GM19397 (cell line): ENCODE results near the gene MAP4K4.

Experiments used
- ATAC-seq: cut with Tn5 transposase; IDR thresholded peaks from one replicate; pipeline ENCODE4 v1.9.1; 2021; ENCODE audit warnings: mild to moderate bottlenecking, moderate library complexity; ENCODE audit not compliant: unreplicated experiment

Gene MAP4K4

DNA sequence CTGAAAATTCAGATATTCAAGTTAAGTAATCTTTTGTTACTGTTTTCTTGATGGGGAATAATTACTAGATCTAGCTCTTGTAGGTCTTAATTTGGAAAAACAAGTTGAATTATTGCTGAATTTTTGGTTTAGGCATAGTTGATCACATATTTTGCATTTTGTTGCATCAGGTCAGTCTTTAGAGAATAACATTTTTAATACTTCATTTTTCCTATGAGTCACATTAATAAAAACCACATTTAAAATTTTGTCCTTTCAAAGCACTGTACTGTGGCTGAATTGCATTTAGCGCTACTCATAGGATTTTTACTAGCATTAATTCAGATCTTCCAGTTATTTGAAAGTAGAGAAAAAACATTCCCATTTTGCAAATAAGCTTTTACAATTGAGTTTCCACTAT, 23.2 kb downstream of the MAP4K4 start:
- ATAC-seq: no peak

DNA sequence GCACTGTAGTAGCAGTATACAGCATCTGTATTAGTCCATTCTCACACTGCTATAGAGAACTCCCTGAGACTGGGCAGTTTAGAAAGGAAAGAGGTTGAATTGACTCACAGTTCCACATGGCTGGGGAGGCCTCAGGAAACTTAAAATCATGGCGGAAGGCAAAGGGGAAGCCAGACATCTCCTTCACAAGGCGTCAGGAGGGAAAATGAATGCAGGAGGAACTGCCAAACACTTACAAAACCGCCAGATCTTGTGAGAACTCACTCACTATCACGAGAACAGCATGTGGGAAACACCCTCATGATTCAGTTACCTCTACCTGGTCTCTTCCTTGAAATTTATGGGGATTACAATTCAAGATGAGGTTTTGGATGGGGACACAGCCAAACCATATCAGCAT, 25.4 kb downstream of the MAP4K4 start:
- no peak for ATAC-seq

DNA sequence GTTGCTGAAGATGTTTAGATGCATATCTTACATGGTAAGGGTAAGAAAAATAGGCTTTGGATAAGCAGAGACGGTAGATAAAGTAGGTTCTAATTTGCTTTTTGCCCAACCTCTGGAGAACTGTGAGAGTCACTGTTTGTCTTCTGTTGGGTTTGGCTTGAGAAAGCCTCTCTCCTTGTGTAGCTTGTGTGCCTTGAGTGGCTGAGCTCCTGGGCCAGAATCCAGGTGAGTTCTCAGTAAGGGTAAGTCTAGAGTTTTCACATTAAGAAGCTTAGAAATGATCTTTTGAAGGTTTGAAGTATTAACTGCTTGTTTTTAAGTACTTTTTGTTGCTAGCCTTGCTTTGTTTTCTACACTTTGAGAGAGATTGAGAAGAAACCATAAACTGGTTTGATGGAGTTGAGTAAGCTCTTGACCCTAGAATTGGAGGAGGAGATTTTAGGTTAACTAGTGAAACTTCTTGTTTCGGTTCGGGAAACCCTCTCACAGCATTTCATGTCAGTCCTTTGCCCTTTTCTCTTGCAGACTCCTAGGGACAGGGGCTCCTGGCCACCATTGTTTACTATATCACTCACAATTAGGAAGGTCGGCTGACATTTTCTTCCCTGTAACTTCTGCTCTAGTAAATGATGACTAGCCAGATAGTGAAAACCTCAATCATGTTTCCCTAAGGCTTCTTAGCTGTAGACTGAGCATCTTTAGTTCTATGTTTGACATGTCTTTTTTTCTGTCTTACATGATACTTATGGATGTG, 26.0 kb downstream of the MAP4K4 start:
- ATAC-seq: no peak

DNA sequence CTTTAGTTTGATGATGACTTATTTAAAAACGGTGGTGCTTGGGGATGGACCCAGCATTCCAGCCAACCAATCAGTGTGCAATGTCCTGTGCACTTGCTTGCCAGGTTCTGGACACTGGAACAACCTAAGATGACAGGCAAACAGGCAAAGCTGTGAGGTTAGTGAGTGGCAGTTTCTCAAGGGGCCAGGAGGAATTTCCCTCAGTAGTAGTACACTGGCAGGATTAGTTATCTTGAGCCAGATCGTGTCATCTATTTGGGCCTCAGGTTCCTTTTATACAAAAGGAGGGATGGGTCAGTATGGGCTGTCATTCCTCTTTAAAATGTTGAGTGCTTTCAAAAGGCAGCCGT, 26.6 kb downstream of the MAP4K4 start:
- ATAC-seq: no peak

DNA sequence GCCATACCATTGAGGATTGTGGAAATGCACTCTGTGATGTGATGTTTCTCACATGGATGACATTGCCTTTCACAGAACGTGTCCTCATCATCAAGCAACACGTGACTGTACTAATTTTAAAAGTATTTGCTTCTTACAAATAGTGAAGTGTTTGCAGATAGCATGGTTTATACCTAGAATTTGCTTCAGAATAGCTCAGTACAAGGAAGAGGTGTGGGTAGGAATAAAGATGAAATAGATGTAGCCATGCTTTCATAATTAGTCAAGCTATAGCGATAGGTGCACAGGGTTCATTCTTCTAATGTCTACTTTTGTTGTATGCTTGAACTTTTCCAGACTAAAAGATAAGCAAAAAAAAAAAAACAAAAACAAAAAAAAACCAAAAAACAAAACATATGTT, 27.5 kb downstream of the MAP4K4 start:
- ATAC-seq: no peak

DNA sequence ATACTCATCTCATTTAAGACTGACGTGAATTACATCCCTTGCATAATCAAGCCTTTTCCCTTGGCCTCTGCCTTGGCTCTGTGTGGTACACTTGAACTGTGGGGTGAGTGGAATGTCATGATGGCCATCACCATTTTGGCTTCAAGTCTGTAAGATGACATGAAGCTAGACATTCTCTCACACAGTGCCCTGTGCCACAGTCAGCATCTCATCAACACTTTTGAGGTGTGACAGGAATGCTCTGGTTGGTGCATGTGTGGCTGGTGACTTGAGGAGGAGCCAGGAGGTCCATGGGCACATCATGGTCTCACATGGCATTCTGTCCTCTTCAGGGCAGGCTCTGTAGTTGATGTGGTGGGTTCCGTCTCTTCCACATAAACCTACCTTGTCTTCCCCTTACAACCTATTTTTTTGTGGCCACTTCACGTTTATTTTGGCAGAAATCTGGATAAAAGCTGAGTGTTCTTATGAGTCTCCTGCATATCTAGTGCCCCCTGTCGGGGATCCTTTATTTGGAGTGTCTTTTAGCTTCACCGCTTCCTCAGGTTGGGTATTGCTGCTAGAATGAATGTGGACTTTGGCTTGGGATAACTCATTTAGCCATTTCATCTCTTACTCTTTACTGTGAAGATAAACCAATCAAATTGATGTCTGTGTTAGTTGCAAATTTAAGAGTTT, 28.1 kb downstream of the MAP4K4 start:
- ATAC-seq: no peak

DNA sequence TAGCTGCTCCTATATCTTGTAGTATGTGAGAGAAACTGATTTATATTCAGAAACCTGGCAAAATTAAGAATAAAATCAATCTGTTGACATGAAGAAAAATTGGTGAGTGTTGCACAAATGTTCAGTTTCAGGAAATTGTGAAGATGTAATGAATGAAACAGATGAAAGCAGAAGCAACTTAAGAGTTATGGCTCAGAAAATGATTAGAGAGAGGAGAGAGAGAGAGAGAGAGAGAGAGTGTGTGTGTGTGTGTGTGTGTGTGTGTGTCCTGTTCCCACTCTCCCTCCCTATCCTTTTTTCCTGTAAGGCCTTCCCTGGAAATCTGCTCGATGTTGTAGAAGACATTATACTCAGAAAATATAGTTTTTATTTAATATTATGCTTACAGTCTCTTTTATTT, 31.4 kb downstream of the MAP4K4 start:
- ATAC-seq: no peak

DNA sequence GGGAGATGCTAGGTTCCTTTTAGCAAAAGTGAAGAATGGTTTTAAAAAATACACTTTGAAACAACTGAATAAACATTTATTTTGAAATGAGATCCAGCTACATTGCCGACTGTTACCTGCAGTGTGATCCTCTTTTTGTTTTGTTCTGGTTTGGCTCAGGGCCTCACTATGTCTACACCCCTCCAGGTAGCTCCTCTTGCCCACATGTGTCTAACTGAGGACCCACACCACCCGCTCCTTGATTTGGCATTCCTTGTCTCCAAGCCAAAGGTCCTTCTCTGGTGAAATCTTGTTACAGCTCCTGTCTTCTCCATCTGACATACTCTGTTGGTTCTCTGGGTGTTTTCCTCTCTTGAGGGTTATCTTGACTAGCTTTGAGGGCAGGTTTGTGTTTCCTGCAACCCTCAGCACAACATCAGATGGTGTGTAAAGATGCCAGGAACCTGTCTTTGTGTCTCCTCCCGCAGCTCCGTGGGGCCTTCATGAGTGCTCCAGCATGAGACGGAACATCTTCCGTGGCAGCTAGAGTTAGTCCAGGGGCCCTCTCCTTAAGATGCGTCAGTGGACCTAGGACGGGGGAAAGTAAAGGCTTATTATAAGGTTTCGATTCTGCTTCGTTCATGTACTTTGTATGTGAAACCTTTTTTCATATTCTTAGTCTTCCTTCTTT, 32.1 kb downstream of the MAP4K4 start:
- ATAC-seq: no peak

DNA sequence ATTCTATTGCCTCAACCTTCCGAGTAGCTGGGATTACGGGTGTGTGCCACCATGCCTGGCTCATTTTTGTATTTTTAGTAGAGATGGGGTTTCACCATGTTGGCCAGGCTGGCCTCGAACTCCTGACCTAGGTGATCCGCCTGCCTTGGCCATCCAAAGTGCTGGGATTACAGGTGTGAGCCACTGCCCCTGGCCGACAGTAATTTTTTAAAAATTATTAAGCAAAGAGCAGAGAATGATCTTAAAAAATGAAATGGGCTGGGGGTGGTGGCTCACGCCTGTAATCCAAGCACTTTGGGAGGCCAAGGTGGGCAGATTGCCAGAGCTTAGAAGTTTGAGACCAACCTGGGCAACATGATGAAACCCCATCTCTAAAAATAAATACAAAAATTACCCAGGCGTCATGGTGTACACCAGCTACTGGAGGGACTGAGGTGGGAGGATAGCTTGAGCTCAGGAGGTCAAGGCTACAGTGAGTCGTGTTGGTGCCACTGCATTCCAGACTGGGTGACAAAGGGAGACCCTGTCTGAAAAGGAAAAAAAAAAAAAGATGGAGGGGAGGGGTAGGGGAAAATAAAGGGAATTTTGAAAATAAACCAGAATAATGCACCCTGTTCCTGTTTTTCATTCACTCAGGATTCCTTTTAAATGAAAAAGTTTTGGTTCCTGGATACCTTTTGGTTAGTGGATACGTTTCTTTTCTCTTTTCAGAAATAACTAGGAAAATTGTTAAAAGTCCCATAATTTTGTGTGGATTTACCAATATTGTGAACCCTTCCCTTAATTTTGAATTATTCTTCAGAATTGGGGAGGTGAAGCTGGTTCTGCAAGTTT, 33.9 kb downstream of the MAP4K4 start:
- no peak for ATAC-seq

DNA sequence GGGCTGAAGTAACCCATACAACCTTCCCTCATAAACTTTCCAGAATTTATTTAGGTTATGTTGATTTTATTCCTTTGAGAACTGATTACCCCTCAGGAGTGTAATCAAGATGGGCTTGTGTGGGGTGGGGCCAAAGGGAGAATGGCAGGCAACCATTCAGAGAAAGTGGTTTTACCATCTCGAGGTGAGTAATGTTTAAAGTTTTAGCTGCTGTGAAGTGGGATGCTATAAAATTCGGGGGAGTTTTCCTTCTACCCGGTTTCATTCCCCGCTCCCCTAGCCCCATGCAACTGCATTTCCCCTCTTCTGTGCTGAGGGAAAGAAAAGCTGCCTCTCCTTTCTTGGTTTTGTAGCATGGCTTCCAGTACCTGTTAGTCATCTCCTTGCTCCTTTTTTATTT, 34.7 kb downstream of the MAP4K4 start:
- no peak for ATAC-seq

DNA sequence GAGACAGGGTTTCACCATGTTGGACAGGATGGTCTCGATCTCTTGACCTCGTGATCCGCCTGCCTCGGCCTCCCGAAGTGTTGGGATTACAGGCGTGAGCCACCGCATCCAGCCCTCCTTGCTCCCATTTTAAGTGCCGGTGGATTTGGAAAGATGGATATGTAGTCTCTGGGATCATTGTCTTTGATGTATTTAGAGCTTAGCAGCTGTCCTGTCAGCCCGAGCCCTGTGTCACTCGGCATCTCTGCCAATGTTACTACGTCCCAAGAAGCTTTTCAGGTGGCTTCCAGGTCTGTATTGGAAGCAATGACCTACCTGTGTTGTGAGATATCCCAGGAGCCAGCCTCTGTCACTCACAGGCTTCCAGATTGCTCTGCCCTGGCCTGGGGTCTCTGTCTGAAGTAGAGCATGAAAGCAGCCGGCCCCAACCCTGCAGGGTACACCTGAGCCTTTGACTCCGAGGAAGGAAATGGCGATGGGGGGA, 35.3 kb downstream of the MAP4K4 start:
- no peak for ATAC-seq

DNA sequence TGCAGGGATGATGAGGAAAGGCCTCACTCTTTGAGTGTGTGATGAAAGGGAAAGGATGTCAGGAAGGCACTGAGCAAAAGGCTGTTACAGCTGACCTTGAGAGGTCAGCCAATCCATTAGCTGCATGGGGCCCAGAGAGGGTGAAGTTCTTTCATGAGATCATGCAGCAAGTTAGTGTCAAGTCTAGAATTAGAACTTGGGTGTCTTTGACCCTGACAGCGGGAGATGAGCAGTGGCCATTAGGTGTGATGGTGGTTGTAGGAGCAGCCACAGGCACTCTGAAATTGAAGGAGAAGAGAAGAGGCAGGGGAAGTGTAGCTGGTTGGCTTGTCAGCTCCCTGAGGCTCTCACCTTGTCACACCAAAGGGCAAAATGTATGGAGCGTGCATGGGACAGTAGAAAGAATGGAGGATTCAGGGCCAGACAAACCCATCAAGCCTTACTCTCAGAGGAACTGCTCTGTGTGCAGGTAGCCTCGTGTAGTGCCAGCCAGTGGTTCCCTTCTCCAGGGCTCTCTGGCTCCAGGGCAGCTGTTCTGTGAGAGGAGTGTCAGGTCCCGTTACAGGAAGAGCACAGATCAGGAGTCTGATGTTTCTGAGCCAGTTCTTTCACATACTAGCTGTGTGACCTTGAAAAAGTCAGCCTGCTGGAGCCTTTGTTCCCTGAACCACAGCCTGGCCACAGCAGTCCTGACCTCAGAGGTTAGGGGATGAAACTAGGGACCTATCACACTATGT, 35.9 kb downstream of the MAP4K4 start:
- ATAC-seq: no peak

DNA sequence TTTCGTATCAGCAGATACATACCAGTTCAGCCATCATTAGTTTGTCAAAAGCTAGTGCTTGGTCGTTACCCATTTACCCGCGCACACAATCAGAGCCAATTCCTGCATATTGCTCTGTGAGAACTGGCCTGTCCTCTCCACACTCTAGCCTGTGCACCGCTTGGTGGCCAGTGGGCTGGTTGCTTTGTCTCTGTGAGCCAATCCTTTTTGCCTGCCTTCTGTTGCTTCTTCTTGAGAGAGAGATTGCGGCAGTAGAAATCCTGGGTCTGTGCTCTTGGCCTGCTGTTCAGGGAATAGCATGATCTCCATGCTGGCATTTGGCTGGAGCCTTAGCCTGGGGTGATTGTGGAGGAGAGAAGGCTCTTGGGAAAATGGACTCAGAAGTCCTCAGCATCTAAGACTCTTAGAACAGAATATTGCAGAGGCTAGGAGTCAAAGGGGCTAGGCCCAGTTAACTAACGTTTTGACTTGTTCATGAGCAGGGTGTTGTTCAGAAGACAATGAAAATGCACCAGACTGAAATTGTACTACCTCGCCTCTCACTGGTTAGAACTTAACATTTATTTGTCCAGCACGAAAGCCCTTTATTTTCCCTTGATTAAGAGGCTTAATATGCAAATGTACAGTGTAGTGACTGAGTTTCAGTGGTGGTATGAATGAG, 37.1 kb downstream of the MAP4K4 start:
- ATAC-seq: no peak

DNA sequence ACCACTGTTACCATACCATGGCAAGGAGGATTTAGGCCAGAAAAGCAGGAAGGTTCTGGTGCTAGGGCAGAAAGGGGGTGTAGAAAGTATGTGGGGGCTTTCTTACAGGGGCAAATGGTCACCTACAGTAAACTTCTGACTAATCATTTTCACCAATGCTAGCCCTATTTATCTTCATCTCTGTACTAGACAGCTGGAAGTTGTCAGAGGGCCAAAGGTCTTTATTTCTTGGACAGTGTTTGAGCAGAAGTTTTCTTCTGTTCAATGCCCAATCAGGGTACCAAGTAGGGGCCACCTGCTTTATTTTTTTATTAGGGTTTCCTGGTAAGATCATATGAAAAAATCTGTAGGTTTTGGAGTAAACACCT, 37.6 kb downstream of the MAP4K4 start:
- ATAC-seq: no peak

DNA sequence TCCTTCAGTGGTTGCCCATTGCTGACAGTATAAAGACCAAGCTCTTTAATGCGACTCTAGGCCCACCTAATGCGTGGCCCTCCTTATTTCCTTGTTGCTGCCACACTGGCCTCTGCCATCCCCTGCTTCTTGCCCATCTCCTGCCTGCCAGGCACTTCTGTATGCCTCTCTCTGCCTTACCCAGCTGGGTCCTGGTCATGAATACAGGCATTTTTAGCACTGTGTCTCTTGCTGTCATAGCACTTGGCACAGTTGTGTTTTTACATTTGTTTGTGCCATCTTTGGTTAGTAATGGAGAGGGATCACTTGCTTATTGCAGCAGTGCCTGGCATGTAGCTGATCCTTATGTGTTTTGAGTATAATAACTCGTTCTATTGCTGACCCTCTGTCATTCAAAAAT, 38.7 kb downstream of the MAP4K4 start:
- ATAC-seq: no peak

DNA sequence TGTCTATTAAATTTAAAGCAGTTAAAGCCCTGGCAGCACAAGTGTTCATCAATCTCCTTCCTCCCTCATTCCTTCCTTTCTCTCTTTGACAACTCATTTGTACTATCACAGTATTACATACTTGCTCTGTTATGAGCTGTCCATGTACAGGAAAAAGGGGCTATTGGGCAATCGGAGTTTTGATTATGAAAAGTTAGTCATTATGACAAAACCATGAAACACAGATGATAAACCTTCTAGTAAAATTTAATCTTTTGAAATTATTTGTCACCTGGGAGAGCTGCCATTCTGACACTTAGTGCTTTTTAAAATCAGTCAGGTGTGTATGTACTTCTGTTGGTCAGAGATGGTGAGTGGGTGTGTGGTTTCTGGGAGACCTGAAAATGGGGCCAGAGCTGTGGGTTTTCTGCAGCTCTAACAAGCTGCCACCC, 39.4 kb downstream of the MAP4K4 start:
- ATAC-seq: no peak

DNA sequence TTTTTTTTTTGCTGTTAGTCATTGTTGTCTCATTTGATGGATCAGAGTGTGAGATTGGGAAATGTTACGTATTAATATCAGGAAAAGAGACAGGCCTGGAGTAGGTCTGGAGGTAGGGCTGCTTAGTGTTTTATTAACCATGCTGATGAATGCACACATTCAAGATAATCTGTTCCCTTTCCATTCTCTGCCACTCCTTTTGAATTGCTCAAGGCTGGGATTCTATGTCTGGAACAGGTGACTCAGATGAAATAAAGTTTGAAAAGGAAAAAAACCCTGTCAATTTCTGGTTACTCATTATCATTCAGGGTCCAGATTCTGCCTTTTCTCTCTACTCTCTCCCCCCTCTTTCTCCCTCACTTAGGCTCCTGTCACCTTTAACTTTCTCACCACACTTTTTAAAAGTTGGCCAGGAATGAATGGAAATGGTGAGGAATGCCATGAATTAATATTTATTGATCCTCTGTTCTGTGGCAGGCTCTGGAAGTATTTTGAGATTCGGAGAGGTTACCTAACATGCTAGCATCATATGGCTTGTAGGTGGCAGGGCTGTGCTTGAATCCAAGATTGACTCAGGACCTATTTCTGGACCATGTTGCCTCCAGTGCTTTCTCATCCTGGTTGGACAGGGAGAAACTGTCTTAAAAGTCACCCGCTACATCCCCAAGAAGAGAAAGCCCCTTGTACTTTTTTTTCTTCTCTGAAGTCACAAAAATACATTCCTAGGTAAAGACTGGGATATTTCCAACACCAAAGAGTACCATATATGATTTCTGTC, 40.2 kb downstream of the MAP4K4 start:
- ATAC-seq: no peak

DNA sequence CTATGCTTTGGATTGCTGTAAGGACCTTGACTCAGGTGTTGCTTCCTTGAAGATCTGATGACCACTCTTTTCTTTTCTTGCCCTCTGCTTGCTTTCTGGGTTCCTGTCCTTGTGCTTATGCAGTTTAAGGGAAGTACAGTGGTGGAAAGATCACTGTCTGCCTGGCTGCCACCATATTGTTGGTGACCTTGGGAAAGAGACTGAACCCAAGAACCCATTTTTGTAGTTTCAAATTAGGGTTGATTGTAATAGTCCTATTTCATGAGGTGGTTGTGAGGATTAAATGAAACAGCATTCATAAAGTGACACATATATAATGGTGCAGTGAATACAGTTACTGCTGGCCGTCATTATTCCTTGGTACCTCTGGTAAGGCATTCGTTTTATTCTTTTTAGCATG, 41.1 kb downstream of the MAP4K4 start:
- no peak for ATAC-seq

DNA sequence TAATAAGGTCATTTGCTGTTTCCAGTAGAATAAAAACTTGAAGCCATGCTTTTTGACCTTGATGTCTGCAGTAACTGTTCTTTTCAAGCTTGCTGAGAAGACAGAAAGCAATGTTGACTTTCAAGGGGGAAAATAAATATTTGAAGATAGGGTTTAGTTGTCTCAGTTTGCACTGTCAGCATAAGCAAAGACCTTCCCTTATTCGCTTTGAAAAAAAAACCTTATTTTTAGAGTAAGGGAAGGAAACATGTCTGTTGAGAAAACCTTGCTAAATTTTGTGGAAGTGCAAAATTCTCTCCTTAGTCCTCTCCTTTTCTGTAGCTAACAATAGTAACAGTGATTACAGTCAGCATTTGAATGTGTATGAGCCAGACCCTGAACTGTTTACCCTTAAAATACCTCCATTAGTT, 43.1 kb downstream of the MAP4K4 start:
- no peak for ATAC-seq
